Erythroblast (primary cell): ENCODE results near the gene TMOD2.
"Not testable (repeated sequence)": the region's sequence is repeated elsewhere in the genome, so short reads cannot be mapped to it uniquely, and the experiment has no call there.

ENCODE experiments used
- DNase-seq, 2 experiments: peaks; one replicate each; lab custom pipeline; 2025; lab: John Stamatoyannopoulos, UW
- GATA1 ChIP-seq: IDR thresholded peaks from 2 replicates; pipeline ENCODE4 v1.6.1; 2011; ENCODE audit warnings: low read depth, mild to moderate bottlenecking, control low read depth, low read length, moderate library complexity
- POLR2A ChIP-seq: IDR thresholded peaks from 2 replicates; pipeline ENCODE4 v1.6.1; 2011; ENCODE audit warnings: mild to moderate bottlenecking, low read length

Gene TMOD2

GRCh38 chr15:51774916-51775315, 23.5 kb downstream of the TMOD2 start:
- DNase-seq: peak in 1 of 2 experiments; percentile 11
- TF ChIP-seq POLR2A (no peak), GATA1 (no peak)

- peak; percentile 61 to 74 for DNase-seq
- TF ChIP-seq POLR2A (no peak), GATA1 (no peak)
Measured at GRCh38 chr15:51775967-51776816, 24.8 kb downstream of the TMOD2 start.

GRCh38 chr15:51776952-51777569, 25.7 kb downstream of the TMOD2 start:
- no peak for TF ChIP-seq GATA1
- no peak for TF ChIP-seq POLR2A

GRCh38 chr15:51780636-51781035, 29.2 kb downstream of the TMOD2 start:
- TF ChIP-seq POLR2A (no peak), GATA1 (no peak)
- no peak for DNase-seq

More at GRCh38 chr15:51776952-51777569, 25.7 kb downstream of the TMOD2 start:
- DNase-seq: peak; percentile 78 to 88

- TF ChIP-seq POLR2A (no peak), GATA1 (no peak)
- no peak for DNase-seq
Measured at GRCh38 chr15:51781506-51781905, 30.1 kb downstream of the TMOD2 start.

GRCh38 chr15:51782357-51782896, 31.0 kb downstream of the TMOD2 start:
- no peak for TF ChIP-seq GATA1
- no peak for TF ChIP-seq POLR2A
- DNase-seq: peak; percentile 31 to 55

GRCh38 chr15:51783967-51784366, 32.6 kb downstream of the TMOD2 start:
- no peak for DNase-seq
- TF ChIP-seq POLR2A (no peak), GATA1 (no peak)

- not testable (repeated sequence) for DNase-seq
Measured at GRCh38 chr15:51787130-51787529, 35.7 kb downstream of the TMOD2 start.

GRCh38 chr15:51792474-51792873, 41.1 kb downstream of the TMOD2 start:
- not testable (repeated sequence) for DNase-seq

- DNase-seq: peak in 1 of 2 experiments; percentile 13
- TF ChIP-seq POLR2A (no peak), GATA1 (no peak)
Measured at GRCh38 chr15:51793521-51794305, 42.3 kb downstream of the TMOD2 start.

- no peak for DNase-seq
- no peak for TF ChIP-seq GATA1
- TF ChIP-seq POLR2A: no peak
Measured at GRCh38 chr15:51796847-51797401, 45.5 kb downstream of the TMOD2 start.

- DNase-seq: no peak
- no peak for TF ChIP-seq GATA1
- no peak for TF ChIP-seq POLR2A
Measured at GRCh38 chr15:51798281-51798680, 46.9 kb downstream of the TMOD2 start.
